Activated CD4-positive, alpha-beta T cell treated with anti-CD3 and anti-CD28 coated beads for 24 hours (primary cell): Measurements from ENCODE around the gene PAPSS2.
"Not testable (repeated sequence)": the region's sequence is repeated elsewhere in the genome, so short reads cannot be mapped to it uniquely, and the experiment has no call there.

Source experiments
- DNase-seq, 2 donors: peaks; one replicate each; pipeline ENCODE4 v3.0.0-alpha.2; 2020; ENCODE audit warnings: low read depth in 2 of 2

PAPSS2 gene

GRCh38 chr10:87642988-87643387 lies 16.7 kb upstream of the PAPSS2 start:
- DNase-seq: no peak

DNA sequence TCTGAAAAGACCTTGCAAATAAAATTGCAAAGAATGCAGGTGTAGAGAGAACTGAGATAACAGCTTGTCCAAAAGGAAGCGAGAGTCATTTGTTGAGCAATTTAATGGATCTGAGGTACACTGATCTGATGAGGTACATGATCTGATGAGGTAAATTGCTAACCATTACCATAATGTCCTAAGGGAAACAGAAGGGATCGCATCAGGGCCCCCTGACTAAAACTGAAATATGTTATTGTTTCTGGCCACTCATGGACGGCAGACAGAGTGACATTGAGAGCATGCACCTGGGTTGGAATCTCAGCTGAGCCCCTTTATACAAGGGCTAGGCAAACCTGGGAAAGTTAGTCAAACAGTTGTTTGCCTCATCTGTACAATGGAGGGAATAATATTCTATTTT lies 15.8 kb upstream of the PAPSS2 start:
- no peak for DNase-seq

DNA sequence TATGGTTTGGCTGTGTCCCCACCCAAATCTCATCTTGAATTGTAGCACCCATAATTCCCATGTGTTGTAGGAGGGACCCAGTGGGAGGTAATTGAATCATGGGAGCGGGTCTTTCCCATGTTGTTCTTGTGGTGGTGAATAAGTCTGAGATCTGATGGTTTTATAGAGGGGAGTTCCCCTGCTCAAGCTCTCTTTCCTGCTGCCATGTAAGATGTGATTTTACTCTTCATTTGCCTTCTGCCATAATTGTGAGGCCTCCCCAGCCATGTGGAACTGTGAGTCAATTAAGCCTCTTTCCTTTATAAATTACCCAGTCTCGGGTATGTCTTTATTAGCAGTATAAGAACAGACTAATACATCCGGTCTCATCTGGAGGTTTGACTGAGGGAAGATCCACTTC lies 15.2 kb upstream of the PAPSS2 start:
- DNase-seq: not testable (repeated sequence)

GRCh38 chr10:87646192-87646909 lies 13.3 kb upstream of the PAPSS2 start:
- no peak for DNase-seq

GRCh38 chr10:87646935-87647334 lies 12.7 kb upstream of the PAPSS2 start:
- no peak for DNase-seq

DNA sequence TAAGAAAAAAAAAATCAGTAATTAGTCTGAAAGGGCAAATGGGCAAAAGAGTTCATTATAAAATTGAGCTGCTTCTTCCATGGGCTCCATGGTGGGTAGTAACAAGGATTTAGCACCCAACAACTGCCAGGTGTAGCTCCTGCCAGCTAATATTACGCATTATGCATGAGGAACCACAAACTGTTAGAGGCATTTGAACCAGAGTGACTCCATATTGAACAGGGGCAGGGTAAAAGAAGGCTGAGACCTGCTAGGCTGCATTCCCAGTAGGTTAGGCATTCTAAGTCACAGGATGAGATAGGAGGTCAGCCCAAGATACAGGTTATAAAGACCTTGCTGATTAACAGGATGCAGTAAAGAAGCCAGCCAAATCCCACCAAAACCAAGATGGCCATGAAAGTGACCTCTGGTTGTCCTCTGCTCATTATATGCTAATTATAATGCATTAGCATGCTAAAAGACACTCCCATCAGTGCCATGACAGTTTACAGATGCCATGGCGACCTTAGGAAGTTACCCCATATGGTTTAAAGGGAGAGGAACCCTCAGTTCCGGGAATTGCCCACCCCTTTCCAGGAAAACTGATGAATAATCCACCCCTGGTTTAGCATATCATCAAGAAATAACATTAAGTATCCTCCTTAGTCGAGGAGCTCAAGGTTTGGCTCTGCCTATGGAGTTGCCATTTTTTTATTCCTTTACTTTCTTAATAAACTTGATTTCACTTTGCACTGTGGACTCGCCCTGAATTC lies 8.7 kb upstream of the PAPSS2 start:
- DNase-seq: no peak

DNA sequence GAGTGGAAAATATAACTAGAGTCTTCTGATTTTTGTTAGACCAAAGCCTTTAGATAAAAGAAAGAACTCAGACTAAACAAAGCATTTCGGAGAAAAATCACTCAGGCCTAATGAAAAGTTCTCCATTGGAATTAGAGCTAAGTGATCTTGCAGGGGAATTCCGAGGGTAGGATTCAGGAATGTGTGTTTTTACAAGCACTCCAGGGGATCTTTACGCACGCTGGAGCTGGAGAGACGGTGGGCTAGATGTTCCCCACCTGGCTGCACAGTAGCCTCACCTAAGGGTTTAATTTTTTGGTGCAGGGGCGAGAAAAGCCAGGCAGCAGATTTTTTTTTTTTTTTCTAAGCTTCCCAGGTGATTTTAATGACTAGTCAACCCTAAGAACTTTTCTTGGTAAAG lies 7.9 kb upstream of the PAPSS2 start:
- DNase-seq: no peak

DNA sequence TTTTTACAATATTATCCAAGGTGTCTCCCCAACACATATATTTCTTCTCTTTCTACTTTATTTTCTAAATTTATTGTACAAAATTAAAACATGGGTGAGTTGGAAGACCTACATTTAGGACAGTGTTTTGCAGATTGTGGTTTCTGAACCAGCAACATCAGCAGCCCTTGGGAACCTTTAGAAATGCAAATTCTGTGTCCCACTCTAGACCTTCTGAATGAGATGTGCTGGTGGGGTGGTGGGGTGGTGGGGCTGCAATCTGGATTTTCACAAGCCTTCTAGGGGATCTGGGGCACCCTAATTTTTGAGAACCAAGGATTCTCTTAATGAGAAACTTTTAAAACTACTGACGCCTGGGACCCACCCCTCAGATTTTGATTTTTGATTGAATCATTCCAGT lies 7.4 kb upstream of the PAPSS2 start:
- DNase-seq: no peak

GRCh38 chr10:87654212-87654611 lies 5.5 kb upstream of the PAPSS2 start:
- no peak for DNase-seq

GRCh38 chr10:87656431-87657072 lies 3.1 kb upstream of the PAPSS2 start:
- no peak for DNase-seq

GRCh38 chr10:87657371-87657770 lies 2.3 kb upstream of the PAPSS2 start:
- DNase-seq: no peak

DNA sequence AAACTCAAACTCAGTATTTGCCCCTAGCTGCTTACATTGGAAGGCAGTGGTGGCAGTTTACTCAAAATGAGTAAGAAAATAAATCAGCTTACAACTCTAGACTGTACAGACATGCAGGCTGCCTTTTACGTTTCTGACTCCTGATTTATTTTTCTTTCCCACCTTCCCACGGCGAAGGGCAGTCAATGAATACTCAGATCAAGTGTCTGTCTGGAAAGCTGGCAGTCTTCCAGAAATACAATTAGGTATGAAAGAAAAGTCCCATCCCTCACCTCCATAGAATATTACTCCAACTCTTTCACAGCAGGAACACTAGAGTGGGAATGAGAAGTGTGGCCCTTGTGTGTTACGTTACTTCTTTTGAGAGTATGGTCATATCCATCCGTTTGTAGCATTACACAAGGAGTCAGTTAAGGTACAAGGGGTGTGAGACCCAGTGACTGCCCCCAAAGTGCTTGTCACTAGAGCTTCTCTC lies 1.3 kb upstream of the PAPSS2 start:
- DNase-seq: no peak

DNA sequence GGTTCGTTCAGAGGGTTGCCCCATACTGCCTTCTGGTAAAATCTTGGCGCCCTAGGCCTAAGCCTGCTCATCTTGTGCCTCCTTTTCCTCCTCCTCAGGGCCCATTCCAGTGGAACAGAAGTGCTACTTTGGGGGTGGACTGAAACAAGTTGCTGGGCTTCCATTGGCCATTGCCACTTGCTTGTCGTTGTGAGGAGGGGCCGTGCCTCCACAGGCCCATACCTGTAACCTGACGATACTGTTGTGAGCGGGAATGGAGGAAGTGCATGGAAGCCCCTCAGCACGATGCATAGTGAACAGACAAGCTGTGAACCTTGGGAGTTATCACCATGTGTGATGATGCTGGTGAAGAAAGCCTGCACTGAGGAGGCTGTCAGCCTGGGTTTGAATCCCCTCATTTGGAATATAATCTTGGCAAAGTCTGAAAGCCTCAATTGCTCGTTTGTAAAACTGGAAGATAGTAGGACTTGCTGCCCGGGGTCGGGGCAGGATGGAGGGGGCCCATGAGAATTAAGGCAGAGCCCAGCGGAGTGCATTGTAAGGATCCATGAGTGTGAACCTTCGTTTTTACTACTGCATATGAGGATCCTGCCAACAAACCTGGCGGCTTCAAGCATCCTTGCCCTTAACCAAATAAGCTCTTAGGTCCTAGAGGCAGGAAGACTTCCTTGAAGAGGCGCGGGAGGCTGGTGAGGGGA lies 671 bp upstream of the PAPSS2 start:
- no peak for DNase-seq

GRCh38 chr10:87660484-87661133 lies 931 bp downstream of the PAPSS2 start:
- DNase-seq: no peak

DNA sequence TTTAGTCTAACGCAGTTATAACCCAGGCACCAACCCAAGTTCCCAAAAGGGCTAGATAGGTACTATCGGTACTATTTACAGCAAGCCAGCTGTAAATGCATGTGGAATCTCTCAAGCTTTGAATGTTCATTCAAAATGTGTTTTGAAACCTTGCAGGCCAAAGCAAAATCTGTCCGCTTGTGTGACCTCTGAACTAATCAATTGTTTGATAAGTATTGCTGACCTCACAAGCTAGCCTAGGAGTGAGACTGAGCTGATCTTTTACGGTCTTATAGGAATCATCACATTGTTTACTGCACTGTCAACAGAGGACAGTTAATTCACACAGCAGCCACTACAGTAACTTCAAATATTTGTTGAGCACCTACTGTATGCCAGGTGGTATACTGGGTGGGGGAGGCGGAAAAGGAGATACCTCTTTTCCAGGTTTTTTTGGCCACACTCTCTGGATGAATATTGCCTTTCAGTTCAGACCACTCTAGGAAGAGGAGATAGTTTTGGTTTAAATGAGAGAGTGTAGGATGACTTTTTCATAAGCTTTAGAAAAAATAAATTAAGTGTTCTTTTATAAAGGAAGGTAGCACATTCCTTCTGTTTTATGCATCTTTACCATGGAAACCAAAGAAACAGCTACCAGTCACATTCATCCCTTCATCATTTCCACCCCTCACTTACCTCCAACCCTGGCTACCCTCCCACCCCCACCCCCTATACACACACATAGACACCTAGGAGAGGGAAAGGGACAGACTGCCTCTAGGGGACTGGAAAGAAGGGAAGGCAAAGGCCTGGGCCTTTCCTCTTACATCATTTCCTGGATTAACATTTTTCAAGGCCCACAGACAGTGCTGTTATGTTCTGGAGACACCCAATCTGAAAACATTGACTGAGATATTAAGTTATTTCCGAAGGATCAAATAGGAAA lies 2.4 kb downstream of the PAPSS2 start:
- no peak for DNase-seq

- DNase-seq: no peak
These were observed 4.6 kb downstream of the PAPSS2 start for GRCh38 chr10:87664276-87664701.

DNA sequence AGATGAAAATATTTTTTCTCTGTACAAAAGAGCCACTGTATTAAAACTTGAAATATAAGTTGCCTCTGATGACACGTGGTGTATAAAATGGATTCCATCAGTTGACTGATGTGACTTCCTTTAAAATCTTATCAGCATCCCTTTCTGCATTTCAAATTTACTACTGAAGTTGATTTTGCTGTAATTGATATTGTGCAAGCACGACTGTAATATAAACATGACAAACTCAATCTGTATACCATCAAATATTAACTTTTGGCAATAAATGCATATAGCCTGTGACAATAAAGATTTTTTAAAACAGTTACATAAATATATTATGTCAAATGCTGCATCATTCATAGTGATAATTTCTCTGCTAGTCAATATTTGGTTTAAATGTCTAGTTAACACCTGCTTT lies 7.8 kb downstream of the PAPSS2 start:
- DNase-seq: no peak

GRCh38 chr10:87668324-87669074 lies 8.8 kb downstream of the PAPSS2 start:
- no peak for DNase-seq

- no peak for DNase-seq
These were observed 10.1 kb downstream of the PAPSS2 start for GRCh38 chr10:87669752-87670151.

DNA sequence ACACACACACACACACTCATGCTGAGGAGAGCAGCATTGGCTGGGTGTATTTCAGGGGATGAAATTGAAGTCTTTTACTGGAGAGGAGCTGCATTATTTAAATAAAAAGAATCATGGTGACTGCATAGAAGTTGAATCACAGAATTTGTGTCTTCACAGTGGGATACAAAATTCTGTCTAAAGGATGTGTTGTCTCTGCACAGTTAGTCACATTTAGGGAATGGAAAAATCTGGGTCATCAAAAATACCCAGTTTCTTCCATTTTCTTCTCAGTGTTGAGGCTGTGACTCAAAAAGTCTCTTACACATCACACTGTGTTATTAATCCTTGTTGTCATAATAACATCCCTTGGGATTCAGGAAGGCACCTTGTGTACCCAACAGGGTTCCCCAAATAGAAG lies 10.9 kb downstream of the PAPSS2 start:
- DNase-seq: no peak
